Embryonic facial prominence (tissue), 1 donor: ENCODE results near the gene CNNM3.

Source experiments
- DNase-seq: peaks from one replicate; pipeline ENCODE4 v3.0.0-alpha.2; 2016; ENCODE audit errors: extremely low spot score

The CNNM3 gene

GRCh38 chr2:96877042-96877451 lies 61.0 kb downstream of the CNNM3 start:
- DNase-seq = no peak

GRCh38 chr2:96877631-96878092 lies 61.6 kb downstream of the CNNM3 start:
- no peak for DNase-seq

- no peak for DNase-seq
Observed at GRCh38 chr2:96878171-96878570, 62.1 kb downstream of the CNNM3 start.

- no peak for DNase-seq
Observed at GRCh38 chr2:96878796-96879544, 62.9 kb downstream of the CNNM3 start.

- no peak for DNase-seq
Observed at GRCh38 chr2:96879545-96880040, 63.5 kb downstream of the CNNM3 start.

GRCh38 chr2:96880891-96881273 lies 64.8 kb downstream of the CNNM3 start:
- DNase-seq = no peak

- DNase-seq = no peak
Observed at GRCh38 chr2:96881349-96882195, 65.5 kb downstream of the CNNM3 start.

GRCh38 chr2:96882230-96882629 lies 66.2 kb downstream of the CNNM3 start:
- DNase-seq = no peak

- no peak for DNase-seq
Observed at GRCh38 chr2:96882906-96883305, 66.8 kb downstream of the CNNM3 start.

- DNase-seq = no peak
Observed at GRCh38 chr2:96883306-96883705, 67.2 kb downstream of the CNNM3 start.
